ENCODE results near the gene INTS11. TPM values are rescaled to one million over a fixed set of nuclear protein-coding genes. Genes with fewer than 3 reads are reported as not detected.
A peak's percentile ranks its signal among the peaks of the same experiment; 100 is the strongest.

Gene INTS11
- total and polyA plus RNA-seq, 9 of the 15 experiments (the other 6 are each of a cell fraction or from before 2014, with no cell fraction given): 3.6 to 183 (median 110) TPM

DNA sequence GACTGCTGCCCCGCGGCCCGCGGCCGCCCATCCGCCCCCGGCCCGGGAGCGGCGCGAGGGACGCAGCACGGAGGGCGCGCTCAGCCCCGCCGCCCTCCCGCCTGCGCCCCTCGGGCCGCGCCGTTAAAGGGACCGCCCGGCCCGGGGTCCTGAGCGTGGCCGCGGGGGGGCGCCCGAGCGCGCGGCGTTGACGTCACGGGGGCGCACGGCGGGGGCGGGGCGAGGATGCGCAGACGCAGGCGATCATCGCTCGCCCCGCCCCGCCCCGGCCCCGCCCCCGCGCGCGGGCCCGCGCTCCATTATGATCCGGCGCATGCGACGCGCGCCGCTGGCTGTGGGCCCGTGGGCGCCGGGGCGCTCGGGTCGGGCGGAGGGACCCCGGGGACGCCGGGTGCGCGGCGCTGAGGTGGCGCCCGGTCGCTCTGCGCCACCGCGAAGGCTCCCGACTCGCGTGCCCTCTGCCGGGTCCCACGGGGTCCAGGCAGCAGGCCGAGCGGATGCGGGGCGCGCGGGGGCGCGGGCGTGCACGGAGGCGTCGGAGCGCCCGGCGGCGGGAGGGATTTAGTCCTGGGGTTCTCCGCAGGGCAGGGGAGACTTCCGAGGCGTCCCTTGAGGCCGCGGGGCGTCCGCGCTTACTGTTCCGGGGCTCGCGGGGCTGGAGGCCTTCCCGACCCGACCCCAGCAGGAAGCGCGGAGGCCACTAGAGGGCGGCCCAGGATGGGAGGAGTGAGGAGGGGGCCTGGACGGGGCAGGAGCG, 25.0 kb upstream of the INTS11 start, which contains the start of gene DVL1 (continued):
- TF ChIP-seq NBN (IDR thresholded peaks at IDR 0.05; ENCODE audit: low read depth) (no peak), ESRRB (CRISPR knock-in tag; IDR thresholded peaks at IDR 0.05; ENCODE audit: borderline replicate concordance) (no peak), YBX1 (IDR thresholded peaks at IDR 0.05) (no peak), PYGO2 (tag; IDR thresholded peaks at IDR 0.05) (no peak), NFIX (CRISPR knock-in tag; IDR thresholded peaks at IDR 0.05; ENCODE audit: low read depth) (no peak), FOSL1 (tag; conservative IDR thresholded peaks at IDR 0.05) (no peak; the same call in 1 of the 2 replicates), SRSF7 (optimal IDR thresholded peaks at IDR 0.05; ENCODE audit: low read depth, low read length) (no peak), ZNF766 (CRISPR knock-in tag; conservative IDR thresholded peaks at IDR 0.05) (peak; percentile 63; the same call in 1 of the 2 replicates), MIER1 (IDR thresholded peaks at IDR 0.05; ENCODE audit: low read depth) (no peak), ZNF696 (CRISPR knock-in tag; conservative IDR thresholded peaks at IDR 0.05) (no peak), TFAM (CRISPR knock-in tag; conservative IDR thresholded peaks at IDR 0.05) (no peak), CHCHD3 (CRISPR knock-in tag; IDR thresholded peaks at IDR 0.05) (no peak), PHF20 (IDR thresholded peaks at IDR 0.05; ENCODE audit: partially characterized antibody) (peak; percentile 58)
- TF ChIP-seq, protein P1, sequence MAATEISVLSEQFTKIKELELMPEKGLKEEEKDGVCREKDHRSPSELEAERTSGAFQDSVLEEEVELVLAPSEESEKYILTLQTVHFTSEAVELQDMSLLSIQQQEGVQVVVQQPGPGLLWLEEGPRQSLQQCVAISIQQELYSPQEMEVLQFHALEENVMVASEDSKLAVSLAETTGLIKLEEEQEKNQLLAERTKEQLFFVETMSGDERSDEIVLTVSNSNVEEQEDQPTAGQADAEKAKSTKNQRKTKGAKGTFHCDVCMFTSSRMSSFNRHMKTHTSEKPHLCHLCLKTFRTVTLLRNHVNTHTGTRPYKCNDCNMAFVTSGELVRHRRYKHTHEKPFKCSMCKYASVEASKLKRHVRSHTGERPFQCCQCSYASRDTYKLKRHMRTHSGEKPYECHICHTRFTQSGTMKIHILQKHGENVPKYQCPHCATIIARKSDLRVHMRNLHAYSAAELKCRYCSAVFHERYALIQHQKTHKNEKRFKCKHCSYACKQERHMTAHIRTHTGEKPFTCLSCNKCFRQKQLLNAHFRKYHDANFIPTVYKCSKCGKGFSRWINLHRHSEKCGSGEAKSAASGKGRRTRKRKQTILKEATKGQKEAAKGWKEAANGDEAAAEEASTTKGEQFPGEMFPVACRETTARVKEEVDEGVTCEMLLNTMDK (IDR thresholded peaks at IDR 0.05; ENCODE audit: borderline replicate concordance, insufficient read depth, low read depth, low read length, poor library complexity, severe bottlenecking): peak; percentile 95
- TF ChIP-seq, protein P2, sequence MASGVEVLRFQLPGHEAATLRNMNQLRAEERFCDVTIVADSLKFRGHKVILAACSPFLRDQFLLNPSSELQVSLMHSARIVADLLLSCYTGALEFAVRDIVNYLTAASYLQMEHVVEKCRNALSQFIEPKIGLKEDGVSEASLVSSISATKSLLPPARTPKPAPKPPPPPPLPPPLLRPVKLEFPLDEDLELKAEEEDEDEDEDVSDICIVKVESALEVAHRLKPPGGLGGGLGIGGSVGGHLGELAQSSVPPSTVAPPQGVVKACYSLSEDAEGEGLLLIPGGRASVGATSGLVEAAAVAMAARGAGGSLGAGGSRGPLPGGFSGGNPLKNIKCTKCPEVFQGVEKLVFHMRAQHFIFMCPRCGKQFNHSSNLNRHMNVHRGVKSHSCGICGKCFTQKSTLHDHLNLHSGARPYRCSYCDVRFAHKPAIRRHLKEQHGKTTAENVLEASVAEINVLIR (CRISPR knock-in tag; IDR thresholded peaks at IDR 0.05): peak; percentile 57; the same call in 1 of the 2 replicates
- TF ChIP-seq, protein P3, sequence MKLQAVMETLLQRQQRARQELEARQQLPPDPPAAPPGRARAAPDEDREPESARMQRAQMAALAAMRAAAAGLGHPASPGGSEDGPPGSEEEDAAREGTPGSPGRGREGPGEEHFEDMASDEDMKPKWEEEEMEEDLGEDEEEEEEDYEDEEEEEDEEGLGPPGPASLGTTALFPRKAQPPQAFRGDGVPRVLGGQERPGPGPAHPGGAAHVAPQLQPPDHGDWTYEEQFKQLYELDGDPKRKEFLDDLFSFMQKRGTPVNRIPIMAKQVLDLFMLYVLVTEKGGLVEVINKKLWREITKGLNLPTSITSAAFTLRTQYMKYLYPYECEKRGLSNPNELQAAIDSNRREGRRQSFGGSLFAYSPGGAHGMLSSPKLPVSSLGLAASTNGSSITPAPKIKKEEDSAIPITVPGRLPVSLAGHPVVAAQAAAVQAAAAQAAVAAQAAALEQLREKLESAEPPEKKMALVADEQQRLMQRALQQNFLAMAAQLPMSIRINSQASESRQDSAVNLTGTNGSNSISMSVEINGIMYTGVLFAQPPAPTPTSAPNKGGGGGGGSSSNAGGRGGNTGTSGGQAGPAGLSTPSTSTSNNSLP (IDR thresholded peaks at IDR 0.05; ENCODE audit: borderline replicate concordance, low read depth, low read length): no peak
- TF ChIP-seq, protein P4, sequence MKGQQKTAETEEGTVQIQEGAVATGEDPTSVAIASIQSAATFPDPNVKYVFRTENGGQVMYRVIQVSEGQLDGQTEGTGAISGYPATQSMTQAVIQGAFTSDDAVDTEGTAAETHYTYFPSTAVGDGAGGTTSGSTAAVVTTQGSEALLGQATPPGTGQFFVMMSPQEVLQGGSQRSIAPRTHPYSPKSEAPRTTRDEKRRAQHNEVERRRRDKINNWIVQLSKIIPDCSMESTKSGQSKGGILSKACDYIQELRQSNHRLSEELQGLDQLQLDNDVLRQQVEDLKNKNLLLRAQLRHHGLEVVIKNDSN (CRISPR knock-in tag; IDR thresholded peaks at IDR 0.05): no peak

All from K562 (cell line).